GM12874 (cell line): Measurements from ENCODE around the gene KCNA4.

Experiments
- TF ChIP-seq, protein P1 (sequence below): IDR thresholded peaks from 2 replicates; pipeline ENCODE4 v1.5.1; 2011; ENCODE audit warnings: low read depth, mild to moderate bottlenecking, control low read depth, low read length, moderate library complexity; ENCODE audit not compliant: insufficient read depth

The KCNA4 gene

DNA sequence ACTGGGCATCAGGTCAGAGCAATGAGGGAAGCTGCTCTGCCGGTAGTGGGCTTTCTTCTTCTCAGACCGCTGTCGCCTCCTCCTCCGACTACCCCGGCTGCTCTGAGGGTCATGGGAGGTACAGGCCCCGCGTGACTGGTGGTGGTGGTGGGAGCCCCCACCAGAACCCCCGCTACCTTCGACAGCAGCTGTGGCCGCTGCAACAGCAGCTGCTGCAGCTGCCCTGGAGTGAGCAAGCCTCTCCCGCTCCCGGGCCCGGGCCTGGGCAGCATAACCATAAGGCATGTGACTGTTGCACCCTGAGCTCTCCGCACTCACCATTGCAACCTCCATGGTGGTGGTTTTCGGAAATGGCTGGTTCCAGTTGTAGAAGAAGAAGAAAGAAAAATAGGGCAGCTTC, 4.5 kb downstream of the KCNA4 start:
- TF ChIP-seq, protein P1, sequence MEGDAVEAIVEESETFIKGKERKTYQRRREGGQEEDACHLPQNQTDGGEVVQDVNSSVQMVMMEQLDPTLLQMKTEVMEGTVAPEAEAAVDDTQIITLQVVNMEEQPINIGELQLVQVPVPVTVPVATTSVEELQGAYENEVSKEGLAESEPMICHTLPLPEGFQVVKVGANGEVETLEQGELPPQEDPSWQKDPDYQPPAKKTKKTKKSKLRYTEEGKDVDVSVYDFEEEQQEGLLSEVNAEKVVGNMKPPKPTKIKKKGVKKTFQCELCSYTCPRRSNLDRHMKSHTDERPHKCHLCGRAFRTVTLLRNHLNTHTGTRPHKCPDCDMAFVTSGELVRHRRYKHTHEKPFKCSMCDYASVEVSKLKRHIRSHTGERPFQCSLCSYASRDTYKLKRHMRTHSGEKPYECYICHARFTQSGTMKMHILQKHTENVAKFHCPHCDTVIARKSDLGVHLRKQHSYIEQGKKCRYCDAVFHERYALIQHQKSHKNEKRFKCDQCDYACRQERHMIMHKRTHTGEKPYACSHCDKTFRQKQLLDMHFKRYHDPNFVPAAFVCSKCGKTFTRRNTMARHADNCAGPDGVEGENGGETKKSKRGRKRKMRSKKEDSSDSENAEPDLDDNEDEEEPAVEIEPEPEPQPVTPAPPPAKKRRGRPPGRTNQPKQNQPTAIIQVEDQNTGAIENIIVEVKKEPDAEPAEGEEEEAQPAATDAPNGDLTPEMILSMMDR, result no peak

DNA sequence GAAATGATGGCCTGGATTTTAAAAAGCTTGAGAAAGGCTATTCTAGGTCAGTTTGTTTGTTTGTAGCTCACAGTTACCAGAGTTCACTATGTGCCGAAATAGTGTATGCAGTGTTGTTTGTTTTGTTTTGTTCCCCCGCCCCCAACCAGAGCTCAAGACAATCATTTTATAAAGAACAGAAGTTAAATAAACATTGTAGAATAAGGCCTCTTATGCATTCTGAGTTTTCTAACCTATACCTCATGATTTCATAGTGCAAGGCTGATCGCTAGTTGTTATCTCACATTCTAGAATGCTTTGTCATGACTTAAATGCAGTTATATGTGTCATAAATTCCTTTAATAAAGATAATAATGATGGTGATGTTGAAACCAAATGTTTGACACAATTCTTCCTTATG, 7.8 kb downstream of the KCNA4 start:
- TF ChIP-seq, protein P1, result no peak

- TF ChIP-seq, protein P1, result no peak
These were observed 10.0 kb downstream of the KCNA4 start for GRCh38 chr11:30006876-30007275.

DNA sequence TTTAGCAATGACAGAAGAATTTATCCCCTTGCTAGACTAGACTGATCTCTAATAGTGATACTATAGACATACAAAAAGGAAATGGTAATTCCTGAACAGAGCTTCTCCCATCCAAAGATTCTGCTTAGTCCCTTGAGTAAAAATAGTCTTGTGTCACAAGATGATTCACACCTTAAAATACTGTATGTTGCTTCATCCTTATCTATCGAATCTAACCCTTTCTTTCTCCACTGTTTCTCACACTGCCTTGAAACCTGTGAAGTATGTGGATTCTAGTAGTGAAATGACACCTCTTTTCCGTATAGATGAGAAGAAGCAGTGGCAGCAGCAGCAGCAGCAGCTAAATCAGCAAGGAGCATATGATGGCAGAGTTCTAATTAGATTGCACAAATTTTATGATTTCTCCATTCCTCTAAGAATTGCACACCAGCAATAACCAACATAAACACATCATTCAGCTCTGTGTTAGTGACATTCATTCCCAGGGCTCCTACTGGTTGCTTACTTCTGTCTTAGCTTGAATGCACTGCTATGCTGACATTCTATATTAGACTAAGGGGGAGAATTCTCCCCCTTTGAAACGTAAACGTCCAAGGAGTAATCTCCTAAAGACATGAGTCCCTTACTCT, 14.6 kb downstream of the KCNA4 start:
- TF ChIP-seq, protein P1, result no peak

GRCh38 chr11:30000986-30001750, 15.7 kb downstream of the KCNA4 start:
- TF ChIP-seq, protein P1, result no peak

DNA sequence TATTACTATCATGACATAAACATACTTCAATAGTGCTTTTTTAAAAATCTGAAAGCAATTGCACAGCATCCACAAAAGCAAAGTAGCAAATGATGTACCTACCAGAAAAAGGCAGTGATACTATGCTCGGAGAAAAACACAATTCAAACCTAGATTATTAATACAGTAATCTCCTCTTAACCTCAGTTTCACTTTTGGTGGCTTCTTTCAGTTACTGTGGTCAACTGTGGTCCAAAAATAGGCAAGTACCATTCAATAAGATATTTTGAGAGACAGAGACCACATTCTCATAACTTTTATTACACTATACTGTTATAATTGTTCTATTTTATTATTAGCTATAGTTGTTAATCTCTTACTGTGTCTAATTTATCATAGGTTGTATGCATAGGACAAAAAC, 20.8 kb downstream of the KCNA4 start:
- TF ChIP-seq, protein P1, result no peak

GRCh38 chr11:29989174-29989970, 27.5 kb downstream of the KCNA4 start:
- TF ChIP-seq, protein P1, result no peak
